Gastroesophageal sphincter (tissue), 4 donors: ENCODE data around the gene MYL10. TPM values are rescaled to one million over a fixed set of nuclear protein-coding genes. Genes with fewer than 3 reads are reported as not detected.

Experiments
- ATAC-seq: fragments of 150-250 bp; one replicate; pipeline ENCODE4 v1.9.1; 2016; ENCODE audit warnings: mild to moderate bottlenecking, moderate library complexity
- H3K27ac ChIP-seq, 4 donors: fragments of 200-600 bp; sonication (generic) in 3 of 4; 1 replicate in 3 of 4; 2 replicates in 1 of 4; pipeline ENCODE4 v1.5.1; 2016 to 2019
- H3K27me3 ChIP-seq: fragments of 200-600 bp; sonication (generic); one replicate; pipeline ENCODE4 v1.5.1; 2019
- H3K36me3 ChIP-seq, 2 donors: fragments of 200-600 bp; sonication (generic); one replicate each; pipeline ENCODE4 v1.5.1; 2019; ENCODE audit warnings: control low read depth in 1 of 2
- H3K4me1 ChIP-seq, 3 donors: fragments of 200-600 bp; sonication (generic); 1 replicate in 2 of 3; 2 replicates in 1 of 3; pipeline ENCODE4 v1.5.1; 2016 to 2019; ENCODE audit warnings: control low read depth in 2 of 3
- H3K4me3 ChIP-seq, 2 donors: fragments of 200-600 bp; sonication (generic); one replicate each; pipeline ENCODE4 v1.5.1; 2019; ENCODE audit warnings: mild to moderate bottlenecking in 1 of 2, moderate library complexity in 1 of 2
- H3K9me3 ChIP-seq, 3 donors: fragments of 200-600 bp; sonication (generic); one replicate each; pipeline ENCODE4 v1.5.1; 2017 to 2019; ENCODE audit warnings: control low read depth in 2 of 3
- CTCF ChIP-seq, 4 experiments: fragments of 200-600 bp in 2 of 4; fragments of 450-650 bp in 2 of 4; sonication (generic) in 1 of 4; IDR thresholded peaks; one replicate each; pipeline ENCODE4 v1.5.1; 2017 to 2019; ENCODE audit warnings: antibody characterized with exemption in 4 of 4, mild to moderate bottlenecking in 2 of 4, moderate library complexity in 2 of 4
- EP300 ChIP-seq: sonication (generic); formaldehyde crosslinking; IDR thresholded peaks from one replicate; pipeline ENCODE4 v1.6.1; 2017; ENCODE audit warnings: antibody characterized with exemption, mild to moderate bottlenecking
- POLR2A ChIP-seq, 2 donors: fragments of 450-650 bp; IDR thresholded peaks; one replicate each; pipeline ENCODE4 v1.6.1; 2017; ENCODE audit warnings: antibody characterized with exemption in 2 of 2, mild to moderate bottlenecking in 2 of 2, moderate library complexity in 1 of 2
- POLR2AphosphoS5 ChIP-seq: sonication (generic); formaldehyde crosslinking; IDR thresholded peaks from one replicate; pipeline ENCODE4 v1.6.1; 2017; ENCODE audit warnings: antibody characterized with exemption
- WGBS, 2 donors: methylation state at CpG; one replicate each; pipeline ENCODE4 v1.1.5; 2018; ENCODE audit warnings: low coverage in 1 of 2; 5-methylcytosine and 5-hydroxymethylcytosine counted together
- total RNA-seq, 4 donors: library from RNA; depleted of rRNA; stranded (reverse); fragments of >200 nt; gene quantifications; one replicate each; pipeline ENCODE4 v1.1.0, GENCODE V29; 2016

The MYL10 gene
- total RNA-seq, 4 donors from 2014 or later: not detected

DNA sequence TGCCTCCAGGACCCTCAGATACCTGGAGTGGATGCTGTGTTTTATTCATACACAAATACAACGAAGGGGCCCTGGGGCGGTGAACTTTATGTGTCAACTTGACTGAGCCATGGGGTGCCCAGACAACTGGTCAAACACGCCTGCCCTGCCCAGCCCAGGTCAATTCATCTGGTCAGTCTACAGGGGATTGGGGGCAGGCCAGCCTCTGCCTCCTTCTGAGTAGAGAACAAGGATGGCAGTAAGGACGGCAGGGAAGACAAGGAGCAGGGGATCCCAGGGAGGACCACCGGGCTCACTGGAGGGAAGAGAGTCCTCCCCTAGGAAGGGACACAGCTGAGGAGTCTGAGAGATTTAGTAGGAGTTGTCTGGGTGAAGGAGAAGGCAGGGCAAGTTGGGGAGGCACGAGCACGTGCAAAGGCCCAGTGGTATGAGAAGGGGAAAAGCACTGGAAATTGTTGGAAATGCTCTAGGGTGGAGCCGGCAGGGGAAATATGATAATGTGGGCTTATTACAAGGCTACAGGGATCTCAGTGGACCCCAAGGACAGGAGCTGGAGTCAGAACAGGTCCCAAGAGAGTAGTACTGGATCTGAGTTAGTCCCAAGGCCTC lies 63.4 kb downstream of the MYL10 start:
- peaks cover 66% of the 10 kb centered on the region for H3K27me3 ChIP-seq
- H3K9me3 ChIP-seq: peaks cover 0 to 11% (median 0%) of the 10 kb centered on the region in 3 donors
- no peak for ATAC-seq
- no peaks in the 10 kb centered on the region for H3K4me1 ChIP-seq
- 82 to 90% methylated on average over 4 to 7 of the region's 8 CpGs for WGBS, 2 donors
- no peak for TF ChIP-seq POLR2A (IDR thresholded peaks at IDR 0.05)
- no peak for TF ChIP-seq EP300
- TF ChIP-seq POLR2AphosphoS5: no peak
- TF ChIP-seq CTCF (IDR thresholded peaks at IDR 0.05): no peak
- no peak overlapping the region for H3K27ac ChIP-seq
- H3K4me3 ChIP-seq: no peak overlapping the region
- no peaks in the 10 kb centered on the region for H3K36me3 ChIP-seq

GRCh38 chr7:101564778-101565211 lies 64.3 kb downstream of the MYL10 start:
- no peaks in the 10 kb centered on the region for H3K4me1 ChIP-seq
- H3K27ac ChIP-seq: no peak overlapping the region
- WGBS, 2 donors: no CpG with 5 or more reads among the region's 16 CpGs
- TF ChIP-seq POLR2A (IDR thresholded peaks at IDR 0.05) (no peak), EP300 (no peak), POLR2AphosphoS5 (no peak), CTCF (IDR thresholded peaks at IDR 0.05) (no peak)
- H3K4me3 ChIP-seq: no peak overlapping the region
- H3K36me3 ChIP-seq: no peaks in the 10 kb centered on the region
- H3K27me3 ChIP-seq: peaks cover 66% of the 10 kb centered on the region
- peaks cover 0 to 4% (median 0%) of the 10 kb centered on the region in 3 donors for H3K9me3 ChIP-seq
- no peak for ATAC-seq

GRCh38 chr7:101563943-101564777 lies 64.9 kb downstream of the MYL10 start:
- Histone ChIP-seq H3K4me1 (no peaks in the 10 kb centered on the region), H3K27ac (no peak overlapping the region), H3K9me3 (no peaks in the 10 kb centered on the region), H3K4me3 (no peak overlapping the region), H3K27me3 (peaks cover 65% of the 10 kb centered on the region), H3K36me3 (no peaks in the 10 kb centered on the region)
- WGBS, 2 donors: 38 to 53% methylated on average over 3 to 13 of the region's 23 CpGs
- TF ChIP-seq POLR2A (IDR thresholded peaks at IDR 0.05) (no peak), EP300 (no peak), CTCF (IDR thresholded peaks at IDR 0.05) (no peak), POLR2AphosphoS5 (no peak)
- no peak for ATAC-seq

Other genes with a start within 250 kb of the MYL10 start
- gene CUX1, start 188.3 kb upstream of the MYL10 start, total RNA-seq: 100 to 1,000 TPM in 2 of 4 donors, 10 to 100 TPM in 2; 84.4 to 134 (median 110) TPM